ENCODE data around the gene MCF2L.

GRCh38 chr13:112957295-112957677, 11.7 kb upstream of the MCF2L start:
- TF ChIP-seq CTCF (conservative IDR thresholded peaks at IDR 0.05; ENCODE audit: low read depth in 2 of 2): no peak
- no peak for TF ChIP-seq POLR2AphosphoS5 (IDR thresholded peaks at IDR 0.05; ENCODE audit: low read depth)
- TF ChIP-seq EZH2phosphoT487 (IDR thresholded peaks at IDR 0.05; ENCODE audit: unreplicated experiment): no peak
- TF ChIP-seq EZH2 (IDR thresholded peaks at IDR 0.05; ENCODE audit: low read depth, unreplicated experiment): no peak
- no peak for TF ChIP-seq REST (IDR thresholded peaks at IDR 0.05; ENCODE audit: unreplicated experiment)
- TF ChIP-seq CREB1 (CRISPR knock-in tag; IDR thresholded peaks at IDR 0.05; ENCODE audit: low read depth): no peak
- TF ChIP-seq STAT1 (IDR thresholded peaks at IDR 0.05; ENCODE audit: unreplicated experiment): no peak
- TF ChIP-seq NANOG (IDR thresholded peaks at IDR 0.05; ENCODE audit: borderline replicate concordance): no peak
- TF ChIP-seq JUNB (IDR thresholded peaks at IDR 0.05; ENCODE audit: unreplicated experiment): no peak
- TF ChIP-seq ETS1 (IDR thresholded peaks at IDR 0.05): no peak
